IMR-90 (cell line): ENCODE results near the gene LRP5. TPM values are rescaled to one million over a fixed set of nuclear protein-coding genes. Genes with fewer than 3 reads are reported as not detected.

Experiments
- ATAC-seq: fragments of 200-7000 bp; cut with Tn5 transposase; 2 replicates; pipeline ENCODE4 v1.9.1; 2020; ENCODE audit warnings: low read depth, mild to moderate bottlenecking, moderate library complexity
- BruUV-seq: library from RNA; stranded (reverse); fragments of 400-500 nt; replicated peaks from 2 replicates; lab custom pipeline; 2021; lab: Mats Ljungman, UMichigan
- CTCF ChIA-PET: fragments of 300-600 bp; formaldehyde crosslinking; extraction: SDS; loops from one replicate; lab custom pipeline; 2021; ENCODE audit warnings: antibody characterized with exemption; lab: Yijun Ruan, JAX
- POLR2A ChIA-PET: fragments of 300-600 bp; sonication (Branson Sonifier 250); formaldehyde crosslinking; loops from one replicate; lab custom pipeline; 2022; ENCODE audit warnings: antibody characterized with exemption; ENCODE audit not compliant: unreplicated experiment; lab: Charles Lee
- DNase-seq: peaks from one replicate; pipeline ENCODE4 v3.0.0; 2013
- H2AFZ ChIP-seq: replicated peaks from 2 replicates; pipeline ENCODE3; 2013; ENCODE audit warnings: low read length, mild to moderate bottlenecking; ENCODE audit not compliant: poor library complexity
- H2AK5ac ChIP-seq: 2 replicates; pipeline ENCODE4 v1.6.1; 2013; ENCODE audit warnings: low read depth, low read length, inconsistent platforms
- H2AK9ac ChIP-seq: replicated peaks from 2 replicates; pipeline ENCODE3; 2013; ENCODE audit warnings: mild to moderate bottlenecking, low read depth, low read length, moderate library complexity; ENCODE audit not compliant: poor library complexity
- H2BK120ac ChIP-seq: 2 replicates; pipeline ENCODE4 v1.6.1; 2013; ENCODE audit warnings: low read depth, low read length, inconsistent platforms
- H2BK15ac ChIP-seq: 3 replicates; pipeline ENCODE4 v1.6.1; 2013; ENCODE audit warnings: low read depth, low read length, inconsistent platforms
- H2BK20ac ChIP-seq: 2 replicates; pipeline ENCODE4 v1.6.1; 2013; ENCODE audit warnings: low read depth, mild to moderate bottlenecking, inconsistent platforms, low read length, moderate library complexity
- H2BK5ac ChIP-seq: 2 replicates; pipeline ENCODE4 v1.6.1; 2013; ENCODE audit warnings: mild to moderate bottlenecking, low read depth, low read length, inconsistent platforms; ENCODE audit not compliant: poor library complexity, severe bottlenecking
- H3K14ac ChIP-seq: replicated peaks from 2 replicates; pipeline ENCODE4 v1.6.1; 2013; ENCODE audit warnings: low read depth, low read length, inconsistent platforms
- H3K18ac ChIP-seq: 2 replicates; pipeline ENCODE4 v1.6.1; 2013; ENCODE audit warnings: low read depth, low read length, control low read depth
- H3K23ac ChIP-seq: 2 replicates; pipeline ENCODE4 v1.6.1; 2013; ENCODE audit warnings: low read depth, low read length, inconsistent platforms
- H3K27ac ChIP-seq: 2 replicates; pipeline ENCODE4 v1.5.1; 2013; ENCODE audit warnings: mild to moderate bottlenecking, control low read depth, low read length; ENCODE audit not compliant: insufficient read depth
- H3K27me3 ChIP-seq: 2 replicates; pipeline ENCODE4 v1.6.1; 2013; ENCODE audit warnings: low read length; ENCODE audit not compliant: control insufficient read depth, insufficient read depth
- H3K36me3 ChIP-seq: 2 replicates; pipeline ENCODE4 v1.6.1; 2013; ENCODE audit warnings: low read length, mixed read lengths; ENCODE audit not compliant: control insufficient read depth, insufficient read depth
- H3K4ac ChIP-seq: 2 replicates; pipeline ENCODE4 v1.6.1; 2013; ENCODE audit warnings: low read depth, low read length, inconsistent platforms
- H3K4me1 ChIP-seq: 2 replicates; pipeline ENCODE4 v1.6.1; 2013; ENCODE audit warnings: low read length, mixed read lengths; ENCODE audit not compliant: control insufficient read depth, insufficient read depth
- H3K4me2 ChIP-seq: 2 replicates; pipeline ENCODE4 v1.6.1; 2013; ENCODE audit warnings: low read depth, mild to moderate bottlenecking, control low read depth, low read length, moderate library complexity
- H3K4me3 ChIP-seq: 2 replicates; pipeline ENCODE4 v1.5.1; 2013; ENCODE audit warnings: low read depth, mild to moderate bottlenecking, control low read depth, low read length, moderate library complexity; ENCODE audit not compliant: insufficient read depth
- H3K56ac ChIP-seq: 2 replicates; pipeline ENCODE4 v1.6.1; 2013; ENCODE audit warnings: low read length, inconsistent platforms; ENCODE audit not compliant: insufficient read depth; ENCODE audit errors: extremely low read depth
- H3K79me1 ChIP-seq, 2 experiments: 2 replicates each; pipeline ENCODE4 v1.6.1; 2013; ENCODE audit warnings: low read length in 2 of 2, inconsistent platforms in 1 of 2, low read depth in 1 of 2
- H3K9ac ChIP-seq: 2 replicates; pipeline ENCODE4 v1.6.1; 2013; ENCODE audit warnings: low read depth, low read length, control low read depth
- H3K9me1 ChIP-seq: 2 replicates; pipeline ENCODE4 v1.6.1; 2013; ENCODE audit warnings: low read length, inconsistent platforms; ENCODE audit not compliant: insufficient read depth
- H3K9me3 ChIP-seq: 2 replicates; pipeline ENCODE4 v1.6.1; 2013; ENCODE audit warnings: low read length; ENCODE audit not compliant: control insufficient read depth, insufficient read depth
- H4K20me1 ChIP-seq: 2 replicates; pipeline ENCODE4 v1.6.1; 2013; ENCODE audit warnings: low read length, inconsistent platforms; ENCODE audit not compliant: insufficient read depth
- H4K5ac ChIP-seq: 2 replicates; pipeline ENCODE4 v1.6.1; 2013; ENCODE audit warnings: mild to moderate bottlenecking, low read depth, low read length, control low read depth
- H4K8ac ChIP-seq, 2 experiments: 2 replicates each; pipeline ENCODE4 v1.6.1; 2013; ENCODE audit warnings: low read depth in 2 of 2, low read length in 2 of 2, control low read depth in 1 of 2, inconsistent platforms in 1 of 2
- H4K91ac ChIP-seq: 2 replicates; pipeline ENCODE4 v1.6.1; 2013; ENCODE audit warnings: low read depth, low read length, inconsistent platforms; ENCODE audit not compliant: insufficient read depth
- BHLHE40 ChIP-seq: fragments of 150-350 bp; IDR thresholded peaks from 2 replicates; pipeline ENCODE4 v1.6.1; 2016; ENCODE audit warnings: mild to moderate bottlenecking, low read depth, low read length
- CEBPB ChIP-seq: IDR thresholded peaks from 2 replicates; pipeline ENCODE4 v1.6.1; 2012; ENCODE audit warnings: low read depth, low read length, improper control_type of control experiment
- CHD1 ChIP-seq: IDR thresholded peaks from 2 replicates; pipeline ENCODE4 v1.6.1; 2012; ENCODE audit warnings: low read depth, low read length, improper control_type of control experiment
- CTCF ChIP-seq: conservative IDR thresholded peaks from 2 replicates; pipeline ENCODE4 v1.5.1; 2012; ENCODE audit warnings: mild to moderate bottlenecking, low read depth, low read length, improper control_type of control experiment
- FOS ChIP-seq: fragments of 150-350 bp; IDR thresholded peaks from 2 replicates; pipeline ENCODE4 v1.6.1; 2016; ENCODE audit warnings: low read depth, low read length
- MAFK ChIP-seq: IDR thresholded peaks from 2 replicates; pipeline ENCODE4 v1.6.1; 2012; ENCODE audit warnings: low read depth, low read length, improper control_type of control experiment
- MAZ ChIP-seq: IDR thresholded peaks from 2 replicates; pipeline ENCODE4 v1.6.1; 2012; ENCODE audit warnings: low read depth, mild to moderate bottlenecking, low read length, improper control_type of control experiment, moderate library complexity, borderline replicate concordance
- MXI1 ChIP-seq: IDR thresholded peaks from 2 replicates; pipeline ENCODE4 v1.6.1; 2012; ENCODE audit warnings: low read depth, mild to moderate bottlenecking, low read length, moderate library complexity, borderline replicate concordance
- NFE2L2 ChIP-seq: fragments of 150-350 bp; IDR thresholded peaks from 2 replicates; pipeline ENCODE4 v1.6.1; 2016; ENCODE audit warnings: low read depth, mild to moderate bottlenecking, low read length
- POLR2A ChIP-seq: IDR thresholded peaks from 2 replicates; pipeline ENCODE4 v1.6.1; 2012; ENCODE audit warnings: mild to moderate bottlenecking, low read depth, low read length
- RAD21 ChIP-seq: IDR thresholded peaks from 2 replicates; pipeline ENCODE4 v1.6.1; 2012; ENCODE audit warnings: low read length, improper control_type of control experiment
- RCOR1 ChIP-seq: IDR thresholded peaks from 2 replicates; pipeline ENCODE4 v1.6.1; 2012; ENCODE audit warnings: mild to moderate bottlenecking, low read length, improper control_type of control experiment; ENCODE audit not compliant: insufficient replicate concordance
- RFX5 ChIP-seq: IDR thresholded peaks from 2 replicates; pipeline ENCODE4 v1.8.0; 2012; ENCODE audit warnings: low read depth, mild to moderate bottlenecking, low read length, moderate library complexity
- SMC3 ChIP-seq: fragments of 150-350 bp; IDR thresholded peaks from 2 replicates; pipeline ENCODE4 v1.6.1; 2016; ENCODE audit warnings: low read depth, mild to moderate bottlenecking, antibody characterized with exemption, low read length, moderate library complexity
- USF2 ChIP-seq: fragments of 150-350 bp; IDR thresholded peaks from 2 replicates; pipeline ENCODE4 v1.6.1; 2017; ENCODE audit warnings: mild to moderate bottlenecking, antibody characterized with exemption, low read length, low read depth
- WGBS, 2 experiments: methylation state at CpG; one replicate each; pipeline versions ENCODE4 v1.1.5 to v1.1.7; 2013; ENCODE audit warnings: missing lambda C conversion rate in 2 of 2; ENCODE audit not compliant: insufficient read length in 1 of 2; ENCODE audit errors: extremely low coverage in 2 of 2; 5-methylcytosine and 5-hydroxymethylcytosine counted together
- dilution Hi-C: fragments of 300-500 bp; cut with HindIII; formaldehyde crosslinking; loops from one replicate; pipeline ENCODE4 v1.14.3; 2018; ENCODE audit warnings: low sequenced_read_pairs; ENCODE audit not compliant: unreplicated experiment
- in situ Hi-C: fragments of 300-500 bp; cut with MboI; formaldehyde crosslinking; loops from 3 replicates; pipeline ENCODE4 v1.14.3; 2019; ENCODE audit warnings: low sequenced_read_pairs, inconsistent platforms, mixed read lengths
- intact Hi-C: fragments of 100-400 bp; cut with micrococcal nuclease; formaldehyde crosslinking; loops from 2 replicates; pipeline ENCODE4 v1.10.0; 2022
- polyA plus RNA-seq, 3 experiments: library from polyadenylated mRNA; depleted of rRNA; stranded (reverse); fragments of >200 nt; gene quantifications; 2 replicates each; pipeline ENCODE4 v1.2.3, GENCODE V29; 2012; ENCODE audit warnings: low replicate concordance in 1 of 3
- total RNA-seq: library from RNA; depleted of rRNA; stranded (reverse); fragments of >200 nt; gene quantifications from 2 replicates; pipeline ENCODE4 v1.2.3, GENCODE V29; 2012
- TF ChIP-seq, protein P1 (sequence below): fragments of 150-350 bp; IDR thresholded peaks from 2 replicates; pipeline ENCODE4 v1.6.1; 2016; ENCODE audit warnings: low read depth, mild to moderate bottlenecking, low read length, moderate library complexity, borderline replicate concordance

LRP5 gene
- total and polyA plus RNA-seq, 2 of the 4 experiments (the other 2 are of a cell fraction), result 10.4 to 15.0 TPM

DNA sequence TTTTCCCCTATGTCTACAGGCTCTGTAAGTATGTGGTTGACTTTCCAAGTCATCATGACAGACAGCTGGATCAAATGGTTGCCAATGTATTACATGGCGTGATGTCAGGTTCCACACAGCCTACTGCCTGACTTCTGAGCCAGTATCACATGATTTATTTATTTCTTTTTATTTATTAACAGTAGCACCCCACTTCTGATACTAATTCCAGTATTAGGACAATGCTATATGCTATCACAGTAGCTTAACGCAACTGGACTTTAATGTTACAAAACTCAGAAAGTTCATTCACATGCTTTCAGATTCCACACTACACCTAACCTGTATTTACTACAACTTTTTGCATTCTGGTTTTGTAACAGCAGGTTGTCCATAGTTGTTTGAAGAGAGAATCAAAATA, 22.9 kb upstream of the LRP5 start:
- Histone ChIP-seq H4K8ac (no peak overlapping the region), H3K56ac (no peak overlapping the region), H4K20me1 (no peaks in the 10 kb centered on the region), H3K23ac (no peak overlapping the region), H3K9me1 (no peaks in the 10 kb centered on the region), H3K4ac (no peak overlapping the region), H3K36me3 (no peaks in the 10 kb centered on the region), H2BK120ac (no peak overlapping the region), H3K79me1 (no peaks in the 10 kb centered on the region), H3K4me1 (no peaks in the 10 kb centered on the region), H3K4me2 (no peak overlapping the region), H2BK15ac (no peak overlapping the region), H2BK20ac (no peak overlapping the region), H4K91ac (no peak overlapping the region), H2AFZ (no peak overlapping the region), H3K27me3 (peaks cover 2% of the 10 kb centered on the region; the same call in 1 of the 2 replicates), H3K14ac (no peak overlapping the region), H4K5ac (no peak overlapping the region), H2BK5ac (no peak overlapping the region), H3K18ac (no peak overlapping the region), H2AK9ac (no peak overlapping the region), H3K4me3 (no peak overlapping the region), H2AK5ac (no peak overlapping the region), H3K9me3 (peaks cover 4% of the 10 kb centered on the region), H3K27ac (no peak overlapping the region), H3K9ac (no peak overlapping the region)
- BruUV-seq, result no TSS peak
- no CpG with 5 or more reads among the region's 2 CpGs for WGBS, 2 experiments
- no peak for ATAC-seq
- in situ Hi-C loops, result no loop called here
- TF ChIP-seq USF2, result no peak
- TF ChIP-seq MXI1, result no peak
- no peak for TF ChIP-seq FOS
- TF ChIP-seq NFE2L2, result no peak
- no peak for TF ChIP-seq RAD21
- no peak for TF ChIP-seq RFX5
- no peak for TF ChIP-seq RCOR1
- TF ChIP-seq BHLHE40, result no peak
- TF ChIP-seq MAFK, result no peak
- TF ChIP-seq, protein P1, sequence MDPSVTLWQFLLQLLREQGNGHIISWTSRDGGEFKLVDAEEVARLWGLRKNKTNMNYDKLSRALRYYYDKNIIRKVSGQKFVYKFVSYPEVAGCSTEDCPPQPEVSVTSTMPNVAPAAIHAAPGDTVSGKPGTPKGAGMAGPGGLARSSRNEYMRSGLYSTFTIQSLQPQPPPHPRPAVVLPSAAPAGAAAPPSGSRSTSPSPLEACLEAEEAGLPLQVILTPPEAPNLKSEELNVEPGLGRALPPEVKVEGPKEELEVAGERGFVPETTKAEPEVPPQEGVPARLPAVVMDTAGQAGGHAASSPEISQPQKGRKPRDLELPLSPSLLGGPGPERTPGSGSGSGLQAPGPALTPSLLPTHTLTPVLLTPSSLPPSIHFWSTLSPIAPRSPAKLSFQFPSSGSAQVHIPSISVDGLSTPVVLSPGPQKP, result no peak
- TF ChIP-seq POLR2A, result no peak
- TF ChIP-seq MAZ, result no peak
- TF ChIP-seq SMC3, result no peak
- no peak for TF ChIP-seq CHD1
- TF ChIP-seq CTCF, result no peak
- no peak for TF ChIP-seq CEBPB
- dilution Hi-C loops, result no loop called here
- intact Hi-C loops, result no loop called here
- ChIA-PET CTCF (interaction anchor here (0.6 to 0.8 kb wide), 2 partner anchors 123 to 1494 kb away, joined by 3 to 4 read pairs; no protein-coding TSS in a partner anchor), POLR2A (no interaction called here)
- DNase-seq, result no peak
